Measurements from ENCODE around the gene NDUFA11.
"Not testable (repeated sequence)": the region's sequence is repeated elsewhere in the genome, so short reads cannot be mapped to it uniquely, and the experiment has no call there.

The NDUFA11 gene

DNA sequence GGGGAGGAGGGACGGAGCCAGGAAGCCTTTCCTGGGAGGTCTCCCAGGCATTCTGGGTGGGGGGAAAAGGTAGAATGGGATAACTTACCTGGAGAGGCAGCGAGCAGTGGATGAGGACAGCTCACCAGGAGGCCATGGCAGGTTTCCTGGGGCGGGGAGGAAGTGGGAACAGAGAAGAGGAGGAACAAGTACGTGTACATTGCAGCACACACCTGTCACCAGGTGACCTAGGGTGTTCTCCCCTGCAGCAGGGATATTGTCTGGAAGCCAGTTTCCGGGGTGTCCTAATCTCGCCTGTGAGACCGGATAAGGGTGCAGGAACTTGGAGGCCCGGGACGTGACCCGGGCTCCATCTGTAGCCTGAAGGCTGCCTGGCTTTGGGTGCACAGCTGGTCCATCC is 52.3 kb downstream of the NDUFA11 start, which contains the start of gene FUT3:
Gene FUT3 (minus strand): TSS at position 148 of the 400 bp plus-strand sequence.
- DNase-seq = no peak

- DNase-seq = no peak
Measured at GRCh38 chr19:5850743-5851293, 52.8 kb downstream of the NDUFA11 start.

GRCh38 chr19:5850189-5850588 is 53.4 kb downstream of the NDUFA11 start:
- DNase-seq = no peak

DNA sequence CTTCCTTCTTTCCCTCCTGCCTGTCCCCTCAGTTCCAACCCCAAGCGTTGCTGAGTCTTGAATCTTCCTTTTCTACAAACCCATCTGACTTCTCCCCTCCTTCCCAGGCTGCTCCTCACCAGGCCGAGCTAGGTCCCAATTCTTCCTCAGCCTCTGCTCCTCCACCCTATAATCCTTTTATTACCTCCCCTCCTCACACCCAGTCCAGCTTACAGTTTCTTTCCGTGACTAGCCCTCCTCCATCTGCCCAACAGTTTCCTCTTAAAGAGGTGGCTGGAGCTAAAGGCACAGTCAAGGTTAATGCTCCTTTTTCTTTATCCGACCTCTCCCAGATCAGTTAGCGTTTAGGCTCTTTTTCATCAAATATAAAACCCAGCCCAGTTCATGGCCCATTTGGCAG is 55.0 kb downstream of the NDUFA11 start:
- DNase-seq = not testable (repeated sequence)

- not testable (repeated sequence) for DNase-seq
Measured at GRCh38 chr19:5847846-5848245, 55.7 kb downstream of the NDUFA11 start.
